Stimulated activated CD4-positive, alpha-beta T cell treated with anti-CD3 and anti-CD28 coated beads, Interleukin-12 subunit alpha, Interleukin-12 subunit beta, amount 100 ng/mL, for 24 hours (primary cell): ENCODE data around the gene ASTN1.

Source experiments
- DNase-seq, 2 experiments: peaks; one replicate each; pipeline ENCODE4 v3.0.0-alpha.2; 2020; ENCODE audit warnings: low read depth in 2 of 2

Gene ASTN1

GRCh38 chr1:177163844-177164379 is 600 bp downstream of the ASTN1 start:
- no peak for DNase-seq

DNA sequence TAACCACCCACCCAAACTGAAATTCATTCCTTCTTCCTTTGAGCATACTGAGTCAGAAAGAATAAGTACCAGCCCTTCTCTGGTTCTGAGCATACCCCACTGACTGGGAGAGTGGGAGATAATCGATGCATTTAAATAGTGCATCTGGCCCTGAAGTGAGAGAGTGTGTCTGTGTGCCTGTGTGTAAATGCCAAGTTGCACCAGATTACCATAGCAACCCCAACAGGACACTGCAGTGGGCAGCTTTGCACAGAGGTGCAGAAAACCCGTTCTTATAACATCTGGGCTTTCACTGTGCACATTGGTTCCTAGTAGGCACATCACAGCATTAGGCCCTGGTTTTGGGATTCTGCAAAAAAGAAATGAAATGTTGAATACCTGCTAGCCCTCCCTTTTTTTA is 2.3 kb downstream of the ASTN1 start:
- no peak for DNase-seq

GRCh38 chr1:177146499-177146898 is 18.0 kb downstream of the ASTN1 start:
- no peak for DNase-seq

GRCh38 chr1:177145106-177146070 is 19.1 kb downstream of the ASTN1 start:
- DNase-seq, result no peak

GRCh38 chr1:177142791-177143271 is 21.7 kb downstream of the ASTN1 start:
- DNase-seq, result no peak

DNA sequence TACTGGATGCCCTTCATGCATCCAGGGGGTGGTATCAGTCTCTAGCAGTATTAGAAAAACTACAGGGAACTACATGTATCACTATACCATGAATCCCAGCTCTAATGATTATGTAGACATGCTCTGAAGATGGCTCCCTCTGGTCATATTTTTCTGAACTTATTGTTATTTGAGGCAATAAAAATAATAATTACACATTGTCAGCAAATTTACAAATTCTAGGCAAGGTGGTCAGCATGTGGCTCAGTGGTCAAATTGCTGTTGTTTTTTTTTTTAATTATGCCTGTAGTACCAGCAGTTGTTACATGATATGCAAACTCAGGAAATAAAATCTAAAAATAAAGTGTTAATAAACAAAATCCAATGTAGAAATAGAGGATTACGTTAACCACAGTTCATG is 22.5 kb downstream of the ASTN1 start:
- DNase-seq, result no peak

GRCh38 chr1:177138347-177138746 is 26.2 kb downstream of the ASTN1 start:
- DNase-seq, result no peak

- no peak for DNase-seq
These were observed 26.7 kb downstream of the ASTN1 start for GRCh38 chr1:177137814-177138213.

DNA sequence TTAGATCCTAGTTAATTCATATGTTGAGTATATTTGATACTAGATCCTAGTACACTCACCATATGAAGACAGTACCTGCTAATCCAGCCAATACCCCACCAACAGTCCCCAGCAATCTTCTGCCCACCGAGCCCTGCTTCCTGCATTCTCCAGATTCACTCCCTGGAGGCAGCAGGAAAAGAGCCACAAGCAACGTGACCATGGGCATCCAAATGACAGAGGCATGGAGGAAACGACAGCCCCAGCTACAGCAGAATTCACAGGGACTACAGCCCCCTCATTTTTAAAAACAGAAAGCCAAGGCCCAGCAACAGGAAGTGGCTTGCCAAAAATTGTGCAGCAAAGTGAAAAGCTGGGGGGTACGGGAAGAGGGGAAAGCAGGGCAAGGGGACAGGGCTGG is 29.3 kb downstream of the ASTN1 start:
- no peak for DNase-seq

DNA sequence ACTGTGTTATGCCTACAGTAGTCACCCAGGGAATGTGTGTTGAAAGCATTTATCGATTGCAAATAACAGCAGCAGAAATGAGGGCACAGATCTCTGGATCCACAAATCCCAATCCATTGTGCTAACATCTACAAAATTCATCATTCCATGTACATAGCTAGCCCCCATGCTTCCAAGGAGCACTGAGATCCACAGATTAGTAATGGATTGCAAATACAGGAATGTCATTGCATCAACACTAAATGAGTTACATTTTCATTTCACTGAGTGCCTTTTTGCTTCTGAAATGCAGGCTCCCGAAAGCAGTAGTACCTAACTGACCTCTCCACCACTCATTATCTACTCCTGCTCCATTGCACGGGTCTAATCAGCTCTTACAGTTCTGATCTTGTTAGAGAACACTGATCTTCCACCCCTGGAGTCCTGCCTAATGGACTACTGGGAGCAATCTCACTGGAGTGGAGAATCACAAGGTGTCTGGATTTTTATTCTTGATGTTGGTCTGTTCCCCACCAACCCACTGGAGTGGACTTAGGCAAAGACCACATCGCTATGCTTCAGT is 30.5 kb downstream of the ASTN1 start:
- DNase-seq, result no peak

- no peak for DNase-seq
These were observed 32.4 kb downstream of the ASTN1 start for GRCh38 chr1:177132141-177132540.

DNA sequence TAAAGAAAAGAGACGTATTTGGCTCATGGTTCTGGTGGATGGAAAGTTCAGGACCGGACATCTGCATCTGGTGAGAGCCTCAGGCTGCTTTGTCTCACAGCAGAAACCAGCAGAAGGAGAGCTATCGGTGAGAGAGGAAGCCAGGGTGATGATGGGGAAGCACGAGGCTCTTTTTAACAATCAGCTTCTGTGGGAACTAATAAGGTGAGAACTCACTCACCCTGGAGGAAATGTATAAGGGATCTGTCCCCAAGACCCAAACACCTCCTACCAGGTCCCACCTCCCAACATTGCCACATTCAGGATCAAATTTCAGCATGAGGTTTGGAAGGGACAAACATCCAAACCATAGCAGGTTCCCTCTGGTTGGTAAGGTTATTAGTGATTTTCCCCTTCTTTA is 32.8 kb downstream of the ASTN1 start:
- no peak for DNase-seq

DNA sequence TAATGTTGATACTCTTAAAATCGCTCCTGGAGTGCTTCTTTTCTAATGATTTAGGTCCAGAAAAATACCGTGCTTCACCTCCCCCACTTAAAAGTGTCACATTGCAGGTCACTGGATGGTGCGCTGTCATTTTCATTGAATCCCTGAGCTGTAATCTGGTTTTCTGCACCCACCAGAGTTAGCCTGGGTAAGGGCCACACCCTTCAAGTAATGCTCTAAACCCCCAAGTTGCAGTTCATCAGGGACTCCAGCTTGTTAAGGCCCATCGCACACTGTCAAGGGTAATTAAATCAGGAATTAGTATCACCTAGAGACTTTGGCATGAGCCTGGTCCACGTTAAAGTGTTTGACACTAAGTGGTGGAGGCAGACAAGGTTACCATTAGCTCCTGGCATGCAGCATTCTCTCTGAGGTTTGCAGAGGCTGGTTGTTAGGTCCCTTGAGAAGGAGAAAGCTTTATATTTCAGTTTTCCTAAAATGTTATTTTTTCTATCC is 34.0 kb downstream of the ASTN1 start:
- no peak for DNase-seq

DNA sequence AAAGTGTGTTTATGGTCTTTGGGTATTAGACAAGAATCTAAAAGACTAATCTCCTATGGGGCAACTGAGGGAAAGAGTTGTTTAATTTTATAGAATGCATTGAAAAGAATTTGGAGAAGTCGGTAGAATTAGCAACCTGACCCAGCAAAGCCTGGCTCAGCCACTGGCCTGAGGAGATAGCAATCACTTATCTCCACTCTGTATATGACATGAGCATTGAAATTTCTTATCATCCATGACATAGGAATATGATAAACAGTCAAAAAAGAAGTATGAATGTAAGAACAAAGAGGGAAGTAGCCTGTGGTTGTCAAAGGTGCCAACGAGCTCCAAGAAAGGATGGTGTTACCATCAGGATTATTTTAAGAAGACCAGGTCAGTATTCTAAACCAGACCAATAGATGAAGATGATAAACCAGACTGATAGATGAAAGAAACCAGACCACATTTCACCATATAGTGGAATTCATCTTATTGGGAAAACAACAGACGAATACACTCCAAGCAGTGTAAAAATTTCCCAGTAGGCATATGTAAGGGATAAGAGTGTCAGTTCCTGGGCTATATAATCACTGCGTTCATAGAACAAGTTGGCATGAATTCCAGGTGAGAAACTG is 35.7 kb downstream of the ASTN1 start:
- DNase-seq, result no peak

DNA sequence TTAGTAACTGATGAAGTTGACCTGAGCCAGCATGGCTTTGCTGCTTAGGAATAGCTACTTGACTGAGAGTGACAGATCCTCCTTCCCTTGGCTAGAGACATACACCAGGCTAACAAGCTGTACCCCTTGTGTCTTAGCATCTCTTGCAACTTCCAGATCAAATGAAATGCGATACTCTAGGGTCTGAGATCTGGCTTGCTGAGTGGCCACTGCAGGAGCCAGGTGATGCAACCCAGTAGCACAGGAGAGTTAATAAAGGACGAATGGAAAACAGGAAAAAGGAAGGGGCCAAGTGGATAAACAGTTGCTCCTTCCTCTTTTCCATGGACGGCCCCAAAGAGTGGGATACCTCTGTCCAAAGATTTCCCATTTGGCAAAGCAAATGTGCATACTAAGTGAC is 38.2 kb downstream of the ASTN1 start:
- DNase-seq, result no peak

DNA sequence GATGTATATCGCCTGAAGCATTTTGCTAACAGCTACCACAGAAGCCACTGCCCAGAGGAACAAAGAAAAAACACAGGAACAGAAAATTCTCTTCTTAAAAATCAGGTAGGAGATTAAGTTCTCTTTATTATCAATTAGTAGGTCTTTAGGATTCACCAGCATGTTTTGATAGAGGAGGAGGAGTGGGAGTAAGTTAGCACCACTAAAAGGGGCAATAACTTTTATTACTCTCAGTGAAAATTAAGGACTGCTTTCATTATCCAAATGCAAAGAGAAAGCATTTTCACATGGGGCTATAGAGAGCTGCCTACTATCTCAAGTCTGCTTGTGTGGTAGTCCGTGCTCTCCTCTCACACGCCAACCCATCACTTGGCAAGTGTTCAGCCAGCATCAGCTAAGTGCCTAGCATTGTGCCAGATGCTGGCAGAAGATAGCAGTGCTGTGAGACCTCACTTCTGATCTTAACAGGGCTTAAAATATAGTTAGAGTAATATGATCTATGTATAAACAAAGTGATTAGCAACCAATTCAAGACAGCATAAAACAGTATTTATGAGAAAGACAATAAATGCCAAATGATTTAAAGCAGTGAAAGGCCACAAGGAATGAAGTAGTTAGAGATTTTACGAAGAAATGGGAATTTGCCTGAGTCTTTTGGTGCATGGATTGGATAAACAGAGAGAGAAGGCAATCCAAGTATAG is 39.8 kb downstream of the ASTN1 start:
- DNase-seq, result no peak

DNA sequence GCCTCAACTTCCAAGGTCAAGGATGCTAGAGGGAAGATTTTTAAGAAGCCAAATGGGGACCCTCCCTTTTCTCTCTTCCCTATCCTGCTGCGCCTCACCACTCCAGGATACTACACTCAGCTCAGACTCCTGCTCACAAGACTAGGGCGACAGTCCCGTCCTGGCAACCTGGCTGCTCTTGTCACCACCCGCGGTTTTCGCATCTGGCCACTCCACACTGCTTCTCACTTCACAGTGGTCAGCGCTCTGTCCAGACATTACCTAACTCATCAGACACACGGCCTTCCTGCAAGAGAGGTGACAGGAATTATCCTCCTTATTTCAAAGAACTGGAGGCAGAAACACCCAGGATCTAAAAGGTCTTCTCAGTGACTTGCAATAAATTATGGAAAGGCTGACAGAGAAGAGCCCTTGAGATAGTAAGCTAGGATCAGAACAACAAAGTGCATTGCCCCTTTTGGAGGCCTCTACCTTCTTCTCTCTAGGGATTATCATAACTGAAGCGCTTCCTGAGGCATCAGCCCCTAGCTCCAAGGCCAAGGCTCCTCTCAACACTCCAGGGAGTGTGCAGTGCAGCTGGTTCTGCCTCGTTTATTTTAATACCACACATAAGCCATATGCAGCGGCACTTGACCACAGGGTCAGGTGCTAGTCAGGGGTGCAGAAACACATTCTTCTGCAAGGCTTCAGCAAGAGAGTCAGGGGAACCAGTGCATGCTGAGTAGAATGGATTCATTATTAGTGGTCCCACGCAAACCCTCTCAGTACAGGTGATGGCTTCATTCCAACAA is 41.9 kb downstream of the ASTN1 start:
- no peak for DNase-seq

DNA sequence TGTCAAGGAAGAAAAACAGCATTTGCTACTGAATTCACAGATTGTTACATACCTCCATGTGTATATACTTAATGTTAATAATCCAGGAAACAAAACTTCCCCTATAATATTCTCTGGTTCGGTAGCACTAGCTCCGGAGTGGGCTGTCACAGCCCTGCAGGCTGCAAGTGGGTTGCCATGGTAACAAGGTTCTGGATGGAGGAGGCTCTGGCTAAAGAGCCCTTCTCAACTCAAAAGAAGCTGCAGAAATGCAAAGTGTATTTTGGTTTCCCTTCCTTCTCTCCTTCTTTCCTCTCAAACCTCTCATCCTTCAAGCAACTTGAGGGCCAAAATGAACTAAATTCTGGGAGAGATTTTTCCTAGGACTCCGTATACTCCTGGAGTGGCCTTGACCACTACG is 45.2 kb downstream of the ASTN1 start:
- no peak for DNase-seq

GRCh38 chr1:177118901-177119300 is 45.6 kb downstream of the ASTN1 start:
- no peak for DNase-seq

DNA sequence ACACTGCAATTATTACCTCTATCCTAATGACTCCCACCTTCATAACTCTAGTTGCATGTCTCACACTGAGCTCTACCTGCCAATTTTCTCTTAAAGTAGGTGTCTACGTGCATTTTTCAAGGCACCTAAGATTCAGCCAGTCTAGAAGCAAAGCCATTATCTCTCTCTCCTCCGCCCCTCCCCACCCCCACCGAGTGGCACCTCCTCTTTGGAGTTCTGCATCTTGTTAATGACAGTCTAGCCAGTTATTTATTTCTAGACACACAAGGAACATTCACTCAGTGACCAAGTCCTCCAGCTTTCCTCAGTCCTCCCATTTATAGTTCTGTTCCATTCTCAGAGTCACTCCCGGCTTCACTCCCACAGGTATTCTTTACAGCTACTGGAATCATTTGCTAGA is 47.6 kb downstream of the ASTN1 start:
- DNase-seq, result no peak
